HG03442 (cell line): ENCODE results near the gene STK11.

ENCODE experiments used
- ATAC-seq: cut with Tn5 transposase; IDR thresholded peaks from one replicate; pipeline ENCODE4 v1.9.1; 2021; ENCODE audit warnings: mild to moderate bottlenecking, moderate library complexity; ENCODE audit not compliant: unreplicated experiment

Gene STK11

GRCh38 chr19:1248786-1249297 is 43.3 kb downstream of the STK11 start:
- ATAC-seq = peak; percentile 29

- peak; percentile 41 for ATAC-seq
Observed at GRCh38 chr19:1249298-1249989, 43.9 kb downstream of the STK11 start.

GRCh38 chr19:1249990-1250436 is 44.4 kb downstream of the STK11 start:
- ATAC-seq = no peak

GRCh38 chr19:1250437-1251260 is 45.1 kb downstream of the STK11 start:
- ATAC-seq = no peak

- no peak for ATAC-seq
Observed at GRCh38 chr19:1251330-1252220, 46.0 kb downstream of the STK11 start.

- ATAC-seq = no peak
Observed at GRCh38 chr19:1252221-1252820, 46.7 kb downstream of the STK11 start.

- no peak for ATAC-seq
Observed at GRCh38 chr19:1252821-1253513, 47.4 kb downstream of the STK11 start.

GRCh38 chr19:1253514-1254080 is 48.0 kb downstream of the STK11 start:
- ATAC-seq = no peak

- ATAC-seq = no peak
Observed at GRCh38 chr19:1254081-1254527, 48.5 kb downstream of the STK11 start.

- no peak for ATAC-seq
Observed at GRCh38 chr19:1254530-1255185, 49.1 kb downstream of the STK11 start.

- no peak for ATAC-seq
Observed at GRCh38 chr19:1255186-1256161, 49.9 kb downstream of the STK11 start.

- ATAC-seq = no peak
Observed at GRCh38 chr19:1256646-1257474, 51.3 kb downstream of the STK11 start.

- ATAC-seq = no peak
Observed at GRCh38 chr19:1257475-1258162, 52.0 kb downstream of the STK11 start.

GRCh38 chr19:1258163-1258492 is 52.5 kb downstream of the STK11 start:
- no peak for ATAC-seq

- no peak for ATAC-seq
Observed at GRCh38 chr19:1258707-1259205, 53.2 kb downstream of the STK11 start.

GRCh38 chr19:1259206-1259875 is 53.8 kb downstream of the STK11 start:
- no peak for ATAC-seq
